HCT116 (cell line): ENCODE data around the gene UBE2R2. TPM values are rescaled to one million over a fixed set of nuclear protein-coding genes. Genes with fewer than 3 reads are reported as not detected.
A peak's percentile ranks its signal among the peaks of the same experiment; 100 is the strongest.

Experiments used
- ATAC-seq: fragments of 200-7000 bp; cut with Tn5 transposase; 2 replicates; pipeline ENCODE4 v1.9.1; 2020; ENCODE audit warnings: mild to moderate bottlenecking, moderate library complexity
- BruUV-seq: library from RNA; stranded (reverse); fragments of 400-500 nt; replicated peaks from 2 replicates; lab custom pipeline; 2021; lab: Mats Ljungman, UMichigan
- CTCF ChIA-PET: fragments of 300-600 bp; sonication (Branson Sonifier 250); formaldehyde crosslinking; loops from one replicate; lab custom pipeline; 2021; ENCODE audit warnings: antibody characterized with exemption; lab: Charles Lee
- POLR2A ChIA-PET: fragments of 300-600, 350-600 bp; sonication (Branson Sonifier 250); formaldehyde crosslinking; loops from one replicate; lab custom pipeline; 2021; ENCODE audit warnings: antibody characterized with exemption; lab: Charles Lee
- RAD21 ChIA-PET, 2 experiments: fragments of 300-600 bp; sonication (Branson Sonifier 250); formaldehyde crosslinking; loops; one replicate each; lab custom pipeline; 2023; ENCODE audit warnings: low total read pairs in 2 of 2; ENCODE audit not compliant: uncharacterized antibody in 2 of 2, unreplicated experiment in 2 of 2, low non-redundant PET in 1 of 2; lab: Charles Lee
- DNase-seq: peaks from one replicate; pipeline ENCODE4 v3.0.0-alpha.2; 2010; ENCODE audit warnings: low read depth, low spot score
- H2AFZ ChIP-seq: fragments of 200-600 bp; shearing (Covaris generic), sonication (generic); 2 replicates; pipeline ENCODE4 v1.6.1; 2017; ENCODE audit warnings: low read depth, mixed run types, mixed read lengths, antibody characterized with exemption, low read length; ENCODE audit not compliant: poor library complexity, severe bottlenecking
- H3K27ac ChIP-seq: 2 replicates; pipeline ENCODE4 v1.5.1; 2012; ENCODE audit warnings: low read depth, low read length
- H3K27me3 ChIP-seq: fragments of 200-600 bp; sonication (generic); 2 replicates; pipeline ENCODE4 v1.6.1; 2016; ENCODE audit warnings: mixed run types, low read length, mixed read lengths; ENCODE audit not compliant: insufficient read depth
- H3K36me3 ChIP-seq, 2 experiments: fragments of 200-500 bp in 1 of 2; fragments of 200-600 bp in 1 of 2; sonication (Bioruptor generic) in 1 of 2; sonication (generic) in 1 of 2; 2 replicates each; pipeline versions ENCODE4 v1.5.1 to v1.6.1; 2014 to 2016; ENCODE audit warnings: low read length in 2 of 2, inconsistent platforms in 1 of 2, mixed read lengths in 1 of 2, mixed run types in 1 of 2; ENCODE audit not compliant: insufficient read depth in 2 of 2, control insufficient read depth in 1 of 2
- H3K4me1 ChIP-seq, 2 experiments: fragments of 200-600 bp in 1 of 2; sonication (generic) in 1 of 2; 2 replicates each; pipeline versions ENCODE4 v1.5.1 to v1.6.1; 2012 to 2017; ENCODE audit warnings: low read length in 2 of 2, inconsistent platforms in 1 of 2, mild to moderate bottlenecking in 1 of 2, mixed read lengths in 1 of 2, mixed run types in 1 of 2, moderate library complexity in 1 of 2; ENCODE audit not compliant: insufficient read depth in 2 of 2, control insufficient read depth in 1 of 2
- H3K4me2 ChIP-seq: fragments of 200-600 bp; sonication (generic); 2 replicates; pipeline ENCODE4 v1.6.1; 2017; ENCODE audit warnings: mixed run types, low read length, mixed read lengths
- H3K4me3 ChIP-seq, 2 experiments: fragments of 200-600 bp in 1 of 2; sonication (generic) in 1 of 2; replicated peaks in 1 of 2; 2 replicates each; pipeline ENCODE4 v1.5.1; 2011 to 2016; ENCODE audit warnings: low read length in 2 of 2, control low read depth in 1 of 2, low read depth in 1 of 2, mild to moderate bottlenecking in 1 of 2, mixed read lengths in 1 of 2, mixed run types in 1 of 2
- H3K79me2 ChIP-seq: fragments of 200-600 bp; sonication (generic); 2 replicates; pipeline ENCODE4 v1.6.1; 2017; ENCODE audit warnings: mild to moderate bottlenecking, mixed run types, low read length, moderate library complexity, mixed read lengths; ENCODE audit not compliant: insufficient read depth
- H3K9ac ChIP-seq: fragments of 200-600 bp; sonication (generic); 2 replicates; pipeline ENCODE4 v1.6.1; 2016; ENCODE audit warnings: low read length, mixed read lengths
- H3K9me2 ChIP-seq: fragments of 200-600 bp; sonication (generic), shearing (Covaris generic); 2 replicates; pipeline ENCODE4 v1.6.1; 2017; ENCODE audit warnings: mixed run types, mild to moderate bottlenecking, moderate library complexity; ENCODE audit not compliant: insufficient read depth
- H3K9me3 ChIP-seq, 2 experiments: fragments of 200-500 bp in 1 of 2; fragments of 200-600 bp in 1 of 2; sonication (Bioruptor generic) in 1 of 2; sonication (generic) in 1 of 2; 2 replicates each; pipeline ENCODE4 v1.6.1; 2014 to 2017; ENCODE audit warnings: low read length in 2 of 2, mixed read lengths in 2 of 2, inconsistent platforms in 1 of 2, low read depth in 1 of 2, mild to moderate bottlenecking in 1 of 2, mixed run types in 1 of 2, moderate library complexity in 1 of 2; ENCODE audit not compliant: control insufficient read depth in 1 of 2, insufficient read depth in 1 of 2
- H4K20me1 ChIP-seq: fragments of 200-600 bp; sonication (generic), shearing (Covaris generic); 2 replicates; pipeline ENCODE4 v1.6.1; 2017; ENCODE audit warnings: mixed run types, mild to moderate bottlenecking, moderate library complexity; ENCODE audit not compliant: insufficient read depth
- ELF1 ChIP-seq: IDR thresholded peaks from 2 replicates; pipeline ENCODE4 v1.6.1; 2012; ENCODE audit warnings: low read depth, borderline replicate concordance
- JUND ChIP-seq: IDR thresholded peaks from 2 replicates; pipeline ENCODE4 v1.6.1; 2012
- RAD21 ChIP-seq: IDR thresholded peaks from 2 replicates; pipeline ENCODE4 v1.6.1; 2012; ENCODE audit warnings: low read depth, mild to moderate bottlenecking
- SP1 ChIP-seq: IDR thresholded peaks from 2 replicates; pipeline ENCODE4 v1.6.1; 2012; ENCODE audit warnings: low read depth
- intact Hi-C: fragments of 100-400 bp; cut with micrococcal nuclease; formaldehyde crosslinking; loops from 2 replicates; pipeline ENCODE4 v1.10.0; 2022
- total RNA-seq: library from RNA; stranded (reverse); gene quantifications from one replicate; pipeline ENCODE4 v1.2.1, GENCODE V29; 2021; ENCODE audit not compliant: unreplicated experiment
- TF ChIP-seq, protein P1 (sequence below), 3 experiments: fragments of 200-600 bp in 1 of 3; sonication (generic) in 1 of 3; IDR thresholded peaks in 2 of 3; conservative IDR thresholded peaks in 1 of 3; 2 replicates each; pipeline ENCODE4 v1.5.1; 2012 to 2017; ENCODE audit warnings: low read depth in 2 of 3, low read length in 2 of 3, antibody characterized with exemption in 1 of 3, borderline replicate concordance in 1 of 3, control low read depth in 1 of 3, mild to moderate bottlenecking in 1 of 3, mixed read lengths in 1 of 3, mixed run types in 1 of 3, moderate library complexity in 1 of 3; ENCODE audit not compliant: insufficient read depth in 1 of 3

UBE2R2 gene
- total RNA-seq, 1 experiment from 2014 or later = 47.0 TPM

DNA sequence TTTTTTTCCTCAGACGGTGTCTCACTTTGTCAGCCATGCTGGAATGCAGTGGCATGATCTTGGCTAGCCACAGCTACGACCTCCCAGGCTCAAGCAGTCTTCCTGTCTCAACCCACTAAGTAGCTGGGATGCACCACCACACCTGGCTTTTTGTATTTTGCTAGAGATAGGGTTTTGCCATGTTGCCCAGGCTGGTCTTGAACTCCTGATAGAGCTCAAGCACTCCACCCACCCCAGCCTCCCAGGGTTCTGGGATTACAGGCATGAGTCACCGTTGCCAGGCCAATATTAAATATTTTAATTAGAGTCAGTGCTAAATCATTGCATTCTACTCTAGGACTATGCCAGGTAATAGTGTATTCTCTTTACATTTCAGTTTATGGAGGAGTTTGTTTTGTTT is 41.5 kb downstream of the UBE2R2 start:
- peaks cover 20% of the 10 kb centered on the region; the same call in 1 of the 2 replicates for H4K20me1 ChIP-seq
- peaks cover 100% of the 10 kb centered on the region for H3K79me2 ChIP-seq
- H2AFZ ChIP-seq = no peak overlapping the region
- H3K4me2 ChIP-seq = no peak overlapping the region; the same call in 1 of the 2 replicates
- no peaks in the 10 kb centered on the region for H3K27me3 ChIP-seq
- no peak overlapping the region for H3K4me3 ChIP-seq
- intact Hi-C loops = loop anchor here (10.0 kb wide), 1 partner anchor 234 kb away; no protein-coding TSS in a partner anchor
- DNase-seq (no peak), ATAC-seq (peak; percentile 67)
- no peaks in the 10 kb centered on the region for H3K36me3 ChIP-seq
- no peak overlapping the region for H3K27ac ChIP-seq
- H3K9me2 ChIP-seq = no peaks in the 10 kb centered on the region
- ChIA-PET POLR2A (interaction anchor here (1.2 kb wide), 1 partner anchor 10 kb away, joined by 3 read pairs; no protein-coding TSS in a partner anchor), CTCF (interaction anchor here (2.5 kb wide), 1 partner anchor 45 kb away, joined by 8 read pairs; no protein-coding TSS in a partner anchor), RAD21 (no interaction called here)
- no peaks in the 10 kb centered on the region for H3K9me3 ChIP-seq
- no TSS peak for BruUV-seq
- TF ChIP-seq RAD21 = no peak
- no peak overlapping the region for H3K9ac ChIP-seq
- peaks cover 14 to 43% of the 10 kb centered on the region in 2 experiments for H3K4me1 ChIP-seq

DNA sequence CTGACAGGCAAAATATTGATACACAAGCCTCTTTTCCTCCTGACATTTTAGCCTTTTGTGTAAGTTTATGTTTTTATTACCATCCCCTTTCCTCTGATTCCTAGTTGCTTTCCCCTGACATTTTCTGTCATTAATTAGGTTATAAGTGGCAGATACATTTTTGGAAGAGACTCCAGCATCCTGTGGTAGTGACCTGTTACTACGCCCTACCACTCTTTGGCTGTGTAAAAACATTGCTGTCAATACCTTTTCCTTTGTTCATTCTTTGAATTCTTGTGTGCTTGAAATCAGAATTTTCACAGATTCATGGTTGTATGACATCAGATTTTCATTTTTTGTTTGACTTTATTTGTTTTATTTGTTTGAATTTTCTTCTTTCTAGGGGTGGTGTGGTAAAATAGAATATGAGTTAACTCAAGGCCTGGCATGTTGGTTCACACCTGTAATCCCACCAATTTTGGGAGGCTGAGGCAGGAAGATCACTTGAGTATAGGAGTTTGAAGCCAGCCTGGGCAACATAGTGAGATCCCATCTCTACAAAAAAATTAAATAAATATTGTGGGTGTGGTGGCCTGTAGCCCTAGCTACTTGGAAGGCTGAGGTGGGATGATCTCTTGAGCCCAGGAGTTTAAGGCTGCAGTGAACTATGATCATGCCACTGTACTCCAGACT is 43.4 kb downstream of the UBE2R2 start:
- no peak for DNase-seq
- TF ChIP-seq JUND (no peak), SP1 (no peak), ELF1 (no peak)
- TF ChIP-seq, protein P1, sequence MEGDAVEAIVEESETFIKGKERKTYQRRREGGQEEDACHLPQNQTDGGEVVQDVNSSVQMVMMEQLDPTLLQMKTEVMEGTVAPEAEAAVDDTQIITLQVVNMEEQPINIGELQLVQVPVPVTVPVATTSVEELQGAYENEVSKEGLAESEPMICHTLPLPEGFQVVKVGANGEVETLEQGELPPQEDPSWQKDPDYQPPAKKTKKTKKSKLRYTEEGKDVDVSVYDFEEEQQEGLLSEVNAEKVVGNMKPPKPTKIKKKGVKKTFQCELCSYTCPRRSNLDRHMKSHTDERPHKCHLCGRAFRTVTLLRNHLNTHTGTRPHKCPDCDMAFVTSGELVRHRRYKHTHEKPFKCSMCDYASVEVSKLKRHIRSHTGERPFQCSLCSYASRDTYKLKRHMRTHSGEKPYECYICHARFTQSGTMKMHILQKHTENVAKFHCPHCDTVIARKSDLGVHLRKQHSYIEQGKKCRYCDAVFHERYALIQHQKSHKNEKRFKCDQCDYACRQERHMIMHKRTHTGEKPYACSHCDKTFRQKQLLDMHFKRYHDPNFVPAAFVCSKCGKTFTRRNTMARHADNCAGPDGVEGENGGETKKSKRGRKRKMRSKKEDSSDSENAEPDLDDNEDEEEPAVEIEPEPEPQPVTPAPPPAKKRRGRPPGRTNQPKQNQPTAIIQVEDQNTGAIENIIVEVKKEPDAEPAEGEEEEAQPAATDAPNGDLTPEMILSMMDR (IDR thresholded peaks at IDR 0.05 in 2 of 3, conservative IDR thresholded peaks at IDR 0.05 in 1 of 3; ENCODE audit: borderline replicate concordance in 1 of 3, insufficient read depth in 1 of 3, low read depth in 2 of 3, low read length in 2 of 3) = peak in 2 of 3 experiments; percentile 34 to 54; a peak in 3 of 6 replicates
- no peak overlapping the region for H3K4me2 ChIP-seq
- no peaks in the 10 kb centered on the region for H3K27me3 ChIP-seq
- H4K20me1 ChIP-seq = peaks cover 16% of the 10 kb centered on the region; the same call in 1 of the 2 replicates
- H3K27ac ChIP-seq = no peak overlapping the region
- BruUV-seq = no TSS peak
- H3K9ac ChIP-seq = no peak overlapping the region
- ChIA-PET RAD21 (no interaction called here), POLR2A (no interaction called here), CTCF (interaction anchor here (0.6 kb wide), 1 partner anchor 27 kb away, joined by 3 read pairs; no protein-coding TSS in a partner anchor)
- H3K36me3 ChIP-seq = no peaks in the 10 kb centered on the region
- H3K9me2 ChIP-seq = no peaks in the 10 kb centered on the region
- H3K4me3 ChIP-seq = no peak overlapping the region
- peak; percentile 67; the same call in 1 of the 2 replicates for ATAC-seq
- intact Hi-C loops = no loop called here
- H2AFZ ChIP-seq = no peak overlapping the region
- peaks cover 14 to 49% of the 10 kb centered on the region in 2 experiments for H3K4me1 ChIP-seq
- H3K9me3 ChIP-seq = no peaks in the 10 kb centered on the region
- H3K79me2 ChIP-seq = peaks cover 97% of the 10 kb centered on the region
